OCI-M2 (cell line): ENCODE data around the gene SARS1.

Experiments
- DNase-seq: peaks from one replicate; lab custom pipeline; 2025; ENCODE audit not compliant: unreplicated experiment; lab: John Stamatoyannopoulos, UW

The SARS1 gene

GRCh38 chr1:109225711-109226445 lies 12.2 kb downstream of the SARS1 start:
- no peak for DNase-seq

GRCh38 chr1:109228167-109228566 lies 14.4 kb downstream of the SARS1 start:
- DNase-seq = no peak

- DNase-seq = no peak
Observed at GRCh38 chr1:109229531-109230127, 15.9 kb downstream of the SARS1 start.

- no peak for DNase-seq
Observed at GRCh38 chr1:109231066-109231465, 17.3 kb downstream of the SARS1 start.

- DNase-seq = no peak
Observed at GRCh38 chr1:109235137-109235536, 21.4 kb downstream of the SARS1 start.

- no peak for DNase-seq
Observed at GRCh38 chr1:109237512-109237911, 23.8 kb downstream of the SARS1 start.

- DNase-seq = no peak
Observed at GRCh38 chr1:109238382-109238781, 24.7 kb downstream of the SARS1 start.

GRCh38 chr1:109239047-109239408 lies 25.3 kb downstream of the SARS1 start:
- no peak for DNase-seq

- no peak for DNase-seq
Observed at GRCh38 chr1:109239409-109240068, 25.8 kb downstream of the SARS1 start.

- no peak for DNase-seq
Observed at GRCh38 chr1:109240158-109241152, 26.7 kb downstream of the SARS1 start.

- DNase-seq = no peak
Observed at GRCh38 chr1:109241344-109241743, 27.6 kb downstream of the SARS1 start.

GRCh38 chr1:109241841-109242345 lies 28.2 kb downstream of the SARS1 start:
- DNase-seq = no peak

GRCh38 chr1:109242387-109242786 lies 28.7 kb downstream of the SARS1 start:
- no peak for DNase-seq

- DNase-seq = no peak
Observed at GRCh38 chr1:109243221-109243620, 29.5 kb downstream of the SARS1 start.

GRCh38 chr1:109243860-109244552 lies 30.3 kb downstream of the SARS1 start:
- no peak for DNase-seq

GRCh38 chr1:109246141-109246551 lies 32.4 kb downstream of the SARS1 start:
- no peak for DNase-seq

- DNase-seq = no peak
Observed at GRCh38 chr1:109247401-109248365, 34.0 kb downstream of the SARS1 start.

- no peak for DNase-seq
Observed at GRCh38 chr1:109248444-109248796, 34.7 kb downstream of the SARS1 start.
